HG02885 (cell line): ENCODE results near the gene GSC2.

Source experiments
- ATAC-seq: cut with Tn5 transposase; IDR thresholded peaks from one replicate; pipeline ENCODE4 v1.9.1; 2021; ENCODE audit warnings: mild to moderate bottlenecking; ENCODE audit not compliant: unreplicated experiment, poor library complexity

GSC2 gene

DNA sequence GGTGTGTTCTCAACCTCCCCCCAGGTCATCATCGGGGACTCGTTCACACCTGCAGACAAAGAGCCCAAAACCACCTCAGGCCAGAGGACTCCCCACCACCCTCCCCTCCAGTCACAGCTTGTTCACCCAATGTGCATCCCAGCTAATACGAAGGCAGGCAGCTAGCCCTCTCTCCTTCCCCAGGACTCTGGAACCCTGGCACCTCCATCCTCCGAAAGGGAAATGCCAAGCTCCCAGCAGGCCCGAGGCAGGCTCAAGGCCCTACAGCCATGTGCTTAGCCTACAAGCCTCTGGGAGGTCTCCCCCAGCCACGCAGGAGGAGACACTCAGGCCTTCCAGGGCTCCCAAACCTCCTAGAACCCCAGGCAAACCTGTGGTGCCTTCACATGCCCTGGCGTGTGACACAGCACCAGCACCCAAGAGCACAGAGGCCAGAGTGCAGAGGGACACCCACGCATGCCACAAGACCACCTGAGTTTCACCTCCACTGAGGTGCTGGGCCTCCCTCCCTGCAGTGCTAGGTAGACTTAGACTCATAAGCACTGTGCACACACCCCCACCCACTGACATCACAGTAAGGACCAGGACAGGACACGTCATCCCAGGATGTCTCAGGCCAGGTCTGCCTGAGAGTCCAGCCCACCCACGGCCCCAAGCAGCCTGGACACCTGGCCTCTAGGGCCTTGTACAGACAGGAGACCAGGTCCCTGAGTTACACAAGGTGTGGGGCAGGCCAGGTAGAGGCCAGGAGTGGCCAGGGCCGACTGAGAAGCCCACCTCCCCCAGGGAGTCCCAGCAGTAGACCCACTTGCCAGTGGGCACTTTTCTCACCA lies 12.5 kb downstream of the GSC2 start:
- no peak for ATAC-seq

DNA sequence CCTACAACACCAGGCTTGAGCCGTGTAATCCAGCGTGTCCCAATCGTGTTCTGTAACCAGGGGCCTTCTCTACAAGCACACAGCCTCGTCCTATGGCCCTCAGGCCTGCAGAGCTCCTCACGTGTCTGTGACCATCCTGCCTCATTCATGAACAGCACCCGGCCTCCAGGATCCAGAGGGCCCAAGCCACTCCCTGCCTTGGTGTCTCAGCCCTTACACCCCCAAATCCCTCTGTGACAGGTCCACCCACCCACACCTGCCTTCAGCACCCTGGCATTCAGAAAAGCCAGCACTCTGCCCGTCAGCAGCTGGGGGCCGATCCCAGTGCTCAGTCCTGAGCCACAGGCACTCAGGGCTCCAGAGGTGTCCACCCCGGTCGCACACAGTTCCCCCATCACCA lies 13.2 kb downstream of the GSC2 start:
- no peak for ATAC-seq

DNA sequence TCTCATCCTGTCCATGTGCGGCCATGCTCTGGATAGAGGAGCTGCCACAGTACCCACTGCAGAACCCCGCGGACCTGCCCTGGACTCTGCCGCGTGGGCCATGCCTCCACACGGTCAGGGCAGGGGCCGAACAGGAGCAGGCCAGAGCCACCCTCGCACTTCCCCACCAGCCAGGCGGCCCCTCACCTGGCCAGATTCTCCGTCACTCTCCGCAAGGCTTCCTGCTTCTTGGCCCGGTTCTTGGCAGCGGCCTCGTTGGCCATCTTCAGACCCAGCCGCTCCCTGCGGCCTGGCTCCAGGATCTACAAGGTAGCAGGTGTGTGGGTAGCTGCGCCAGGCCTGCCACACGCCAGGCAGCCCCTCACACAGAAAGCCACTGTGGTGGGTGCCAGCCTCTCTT lies 15.2 kb downstream of the GSC2 start:
- ATAC-seq: no peak

DNA sequence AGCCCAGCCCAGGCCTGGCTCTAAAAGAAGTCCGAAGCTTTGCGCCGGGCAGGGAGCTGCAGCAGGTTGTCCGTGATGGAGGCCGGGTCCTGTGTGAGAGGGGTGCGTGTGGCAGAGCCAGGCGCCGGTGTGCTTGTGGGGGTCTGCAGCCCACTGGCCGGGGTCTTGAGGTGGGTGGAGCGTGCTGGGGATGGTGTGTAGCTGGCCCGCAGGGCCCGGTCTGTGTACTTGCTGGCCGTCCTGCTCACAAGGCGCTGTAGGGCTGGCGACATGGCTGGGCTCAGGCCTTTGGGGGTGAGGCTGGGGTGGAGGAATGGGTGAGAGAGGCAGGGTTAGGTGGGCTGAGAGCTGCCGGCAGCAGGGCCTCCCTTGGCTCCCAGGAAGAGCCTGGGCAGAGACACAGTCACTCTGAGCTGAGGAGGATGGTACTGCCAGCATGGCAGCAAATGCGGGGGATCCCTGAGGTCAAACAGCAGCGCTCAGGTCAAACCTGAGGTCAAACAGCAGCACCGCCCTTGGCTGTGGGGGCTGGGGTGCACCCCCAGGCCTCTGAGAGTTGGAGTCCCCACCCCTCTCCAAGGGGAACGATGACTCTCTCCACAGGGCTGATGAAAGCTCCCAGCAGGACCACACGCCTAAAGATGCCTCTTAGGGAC lies 15.8 kb downstream of the GSC2 start:
- ATAC-seq: no peak

DNA sequence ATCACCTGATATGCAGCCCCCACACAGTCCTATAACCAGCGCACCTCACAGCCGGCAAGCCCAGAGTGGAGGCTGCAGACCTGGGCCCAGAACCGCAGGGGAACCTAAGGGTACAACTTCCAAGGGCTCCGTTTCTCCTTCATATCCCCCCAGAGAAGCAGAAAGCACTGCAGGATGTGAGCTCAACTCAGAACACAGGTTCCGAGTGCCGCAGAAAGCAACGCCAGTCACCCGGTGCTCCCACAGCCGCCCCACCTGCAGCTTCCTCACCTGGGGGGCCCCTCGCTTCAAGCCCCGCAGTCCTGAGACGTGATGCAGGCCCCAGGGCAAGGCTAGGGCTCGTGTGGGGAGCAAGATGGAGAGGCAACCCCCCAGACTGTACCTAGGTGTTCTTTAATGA lies 16.5 kb downstream of the GSC2 start:
- no peak for ATAC-seq

DNA sequence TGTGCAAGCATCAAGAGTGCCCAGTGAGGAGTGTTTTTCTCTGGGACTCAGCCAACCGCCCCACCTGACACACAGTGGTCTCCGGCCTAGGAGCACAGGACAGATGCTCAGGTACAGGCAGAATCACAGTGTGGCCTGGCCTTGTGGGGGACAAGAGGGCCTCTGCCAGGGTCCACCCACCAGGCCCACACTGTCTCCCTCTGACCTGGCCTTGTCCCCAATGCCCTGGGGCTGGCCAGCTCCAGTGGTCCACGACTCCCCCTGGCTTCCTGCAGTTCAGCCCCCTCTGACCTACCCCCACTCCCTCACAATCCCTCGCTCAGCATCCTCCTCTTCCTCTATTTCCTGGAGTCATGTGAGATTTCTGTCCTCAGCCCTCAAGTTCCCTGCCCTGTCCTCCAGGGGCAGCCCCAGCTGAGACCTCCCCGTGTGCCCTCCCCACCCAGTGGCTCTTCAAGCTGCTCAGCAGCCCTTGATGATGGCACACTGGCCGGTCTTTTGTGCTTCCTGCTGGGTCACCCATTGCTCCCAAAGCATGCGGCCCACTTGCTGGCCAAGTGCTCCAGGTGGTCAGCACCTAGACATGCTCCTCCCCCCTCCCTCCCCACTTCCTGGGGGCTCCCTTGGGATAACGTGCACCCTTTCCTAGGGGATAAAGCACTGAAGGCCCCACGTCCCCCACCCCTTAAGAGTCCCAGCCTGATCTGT lies 17.2 kb downstream of the GSC2 start:
- no peak for ATAC-seq

DNA sequence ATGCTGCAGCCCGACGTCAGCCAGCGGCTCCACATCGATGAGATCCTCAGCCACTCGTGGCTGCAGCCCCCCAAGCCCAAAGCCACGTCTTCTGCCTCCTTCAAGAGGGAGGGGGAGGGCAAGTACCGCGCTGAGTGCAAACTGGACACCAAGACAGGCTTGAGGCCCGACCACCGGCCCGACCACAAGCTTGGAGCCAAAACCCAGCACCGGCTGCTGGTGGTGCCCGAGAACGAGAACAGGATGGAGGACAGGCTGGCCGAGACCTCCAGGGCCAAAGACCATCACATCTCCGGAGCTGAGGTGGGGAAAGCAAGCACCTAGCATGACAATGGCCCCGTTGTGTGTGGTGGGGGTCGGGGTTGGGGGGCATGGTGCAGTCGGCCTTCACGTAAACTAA lies 17.9 kb downstream of the GSC2 start:
- ATAC-seq: no peak

DNA sequence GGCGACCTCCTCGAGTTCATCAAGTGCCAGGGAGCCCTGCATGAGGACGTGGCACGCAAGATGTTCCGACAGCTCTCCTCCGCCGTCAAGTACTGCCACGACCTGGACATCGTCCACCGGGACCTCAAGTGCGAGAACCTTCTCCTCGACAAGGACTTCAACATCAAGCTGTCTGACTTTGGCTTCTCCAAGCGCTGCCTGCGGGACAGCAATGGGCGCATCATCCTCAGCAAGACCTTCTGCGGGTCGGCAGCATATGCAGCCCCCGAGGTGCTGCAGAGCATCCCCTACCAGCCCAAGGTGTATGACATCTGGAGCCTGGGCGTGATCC lies 18.4 kb downstream of the GSC2 start:
- ATAC-seq: no peak

DNA sequence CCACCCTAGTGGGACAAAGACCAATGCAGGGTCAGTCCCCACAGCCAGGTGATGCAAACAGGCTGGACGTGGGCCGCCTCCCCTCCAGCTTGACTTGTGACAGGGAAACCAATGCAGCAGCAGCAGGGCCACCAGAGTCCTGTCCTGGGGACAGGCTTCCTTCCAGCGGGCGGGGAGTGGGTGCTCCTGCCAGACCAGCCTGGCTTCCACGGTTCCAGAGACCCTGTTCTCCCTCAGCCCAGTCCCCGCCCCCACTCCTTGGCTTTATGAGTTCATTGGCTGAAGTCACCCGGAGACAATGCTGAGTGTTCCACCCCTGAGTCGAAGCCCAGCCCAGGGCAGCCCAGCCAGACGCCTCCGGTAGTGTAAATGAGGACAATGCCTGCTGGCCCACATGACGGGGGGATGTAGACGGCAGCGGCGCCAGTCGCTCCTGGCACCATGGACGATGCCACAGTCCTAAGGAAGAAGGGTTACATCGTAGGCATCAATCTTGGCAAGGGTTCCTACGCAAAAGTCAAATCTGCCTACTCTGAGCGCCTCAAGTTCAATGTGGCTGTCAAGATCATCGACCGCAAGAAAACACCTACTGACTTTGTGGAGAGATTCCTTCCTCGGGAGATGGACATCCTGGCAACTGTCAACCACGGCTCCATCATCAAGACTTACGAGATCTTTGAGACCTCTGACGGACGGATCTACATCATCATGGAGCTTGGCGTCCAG lies 19.0 kb downstream of the GSC2 start, which contains the start of gene TSSK2:
TSSK2 (plus strand) TSS at position 350 of the 726 bp plus-strand sequence; CDS start at position 442, 92 bp downstream.
- ATAC-seq: no peak

DNA sequence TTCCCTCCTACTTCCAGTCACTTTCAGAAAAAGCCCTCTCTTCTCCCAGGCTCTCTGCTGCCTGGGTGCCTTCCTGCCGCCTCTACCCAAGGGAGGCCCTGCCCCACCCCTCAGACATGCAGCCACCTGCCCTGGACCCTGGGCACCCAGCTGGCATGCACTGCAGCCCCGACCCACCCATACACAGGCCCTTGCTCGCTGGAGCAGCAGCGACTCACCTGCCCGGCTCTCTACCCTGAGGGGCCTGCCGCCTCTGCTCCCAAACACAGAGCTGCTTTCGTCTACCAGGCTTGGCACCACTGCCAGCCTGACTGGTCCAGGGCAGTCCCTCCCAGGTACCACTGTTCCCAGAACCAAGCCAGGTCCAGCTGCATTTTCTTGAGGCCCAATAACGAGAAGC lies 20.2 kb downstream of the GSC2 start:
- ATAC-seq: no peak

DNA sequence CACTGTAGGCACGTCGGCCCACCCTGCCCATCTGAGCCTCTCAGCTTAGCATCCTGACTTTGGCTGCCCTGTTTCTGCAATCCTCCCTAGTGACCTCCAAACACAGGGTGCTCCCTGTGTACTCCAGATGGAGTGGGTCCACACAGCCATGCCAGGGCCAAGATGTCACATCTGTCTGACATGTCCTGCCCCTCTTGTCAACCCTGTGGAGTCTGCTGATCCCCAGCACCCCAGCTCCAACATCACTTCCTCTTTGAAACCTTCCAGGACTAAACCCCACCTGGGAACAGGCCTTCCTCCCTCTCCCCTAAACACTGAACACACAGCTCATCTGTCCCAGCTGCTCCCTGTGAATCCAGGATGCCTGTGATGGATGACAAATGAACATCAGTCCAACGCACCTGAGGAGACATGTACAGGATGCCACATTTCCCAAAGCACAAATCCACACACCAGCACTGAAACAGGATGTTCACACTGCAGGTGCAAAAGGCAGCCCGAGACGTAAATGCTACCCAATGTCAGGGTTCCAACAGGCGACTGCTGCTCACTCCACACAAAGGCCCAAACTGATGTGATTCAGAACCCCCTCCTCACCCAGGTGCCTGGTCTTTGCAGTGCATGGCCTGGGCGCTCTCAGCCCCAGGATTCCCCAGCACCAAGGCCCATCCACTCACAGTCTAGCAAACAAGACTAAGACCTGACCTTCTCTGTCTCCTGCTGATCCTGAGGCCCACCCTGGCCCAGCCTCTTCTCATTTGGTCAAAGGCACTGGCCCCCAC lies 21.0 kb downstream of the GSC2 start:
- ATAC-seq: no peak

DNA sequence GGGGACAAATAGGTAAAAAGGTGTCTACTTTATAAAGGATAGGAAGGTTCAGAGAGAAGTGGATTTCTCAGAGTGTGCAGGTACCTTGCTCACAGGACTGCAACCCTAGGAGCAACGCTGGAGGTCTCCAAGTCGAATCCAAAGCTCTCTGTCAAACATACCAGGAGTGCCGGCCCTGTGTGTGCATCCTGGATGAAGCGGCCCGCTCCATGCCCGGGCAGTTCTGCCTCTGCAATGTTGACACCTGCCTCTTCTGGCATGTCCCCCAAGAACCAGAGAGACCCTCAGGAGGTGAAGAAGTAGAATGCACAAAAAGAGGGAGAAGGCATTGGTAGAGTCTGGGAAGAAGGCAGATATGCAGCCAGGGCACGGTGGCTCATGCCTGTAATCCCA lies 22.1 kb downstream of the GSC2 start:
- no peak for ATAC-seq

DNA sequence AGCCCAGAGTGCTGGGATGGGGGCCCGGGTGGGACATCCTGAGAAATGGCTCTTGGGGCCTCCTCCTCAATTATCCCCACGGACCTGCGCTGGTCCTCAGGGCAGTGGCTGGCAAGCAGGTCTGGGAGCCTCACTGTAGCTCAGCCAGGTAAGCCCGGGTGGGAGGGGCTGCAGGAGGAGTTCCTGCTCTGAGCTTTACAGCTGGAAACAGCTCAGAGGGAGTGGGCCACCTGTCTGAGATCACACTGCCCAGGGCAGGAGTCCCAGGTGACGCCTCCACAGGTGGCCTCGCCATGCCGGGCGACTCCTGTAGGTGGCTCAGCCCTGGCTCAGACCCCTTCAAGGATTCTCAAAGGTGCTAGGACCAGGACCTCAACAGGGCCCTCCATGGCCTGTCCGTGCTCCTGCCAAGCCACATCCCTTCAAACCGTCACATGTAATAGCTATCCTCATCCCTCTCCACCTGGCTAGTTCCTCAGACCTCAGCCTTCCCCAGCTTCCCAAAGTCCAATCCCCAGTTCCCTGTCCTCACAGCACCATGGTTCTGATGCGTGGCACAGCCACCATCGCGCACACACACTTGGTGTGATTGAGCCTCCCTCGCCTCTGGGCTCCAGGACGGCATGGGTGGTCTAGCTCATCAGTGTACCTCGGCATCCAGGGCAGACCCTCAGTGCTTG lies 22.6 kb downstream of the GSC2 start:
- ATAC-seq: no peak

DNA sequence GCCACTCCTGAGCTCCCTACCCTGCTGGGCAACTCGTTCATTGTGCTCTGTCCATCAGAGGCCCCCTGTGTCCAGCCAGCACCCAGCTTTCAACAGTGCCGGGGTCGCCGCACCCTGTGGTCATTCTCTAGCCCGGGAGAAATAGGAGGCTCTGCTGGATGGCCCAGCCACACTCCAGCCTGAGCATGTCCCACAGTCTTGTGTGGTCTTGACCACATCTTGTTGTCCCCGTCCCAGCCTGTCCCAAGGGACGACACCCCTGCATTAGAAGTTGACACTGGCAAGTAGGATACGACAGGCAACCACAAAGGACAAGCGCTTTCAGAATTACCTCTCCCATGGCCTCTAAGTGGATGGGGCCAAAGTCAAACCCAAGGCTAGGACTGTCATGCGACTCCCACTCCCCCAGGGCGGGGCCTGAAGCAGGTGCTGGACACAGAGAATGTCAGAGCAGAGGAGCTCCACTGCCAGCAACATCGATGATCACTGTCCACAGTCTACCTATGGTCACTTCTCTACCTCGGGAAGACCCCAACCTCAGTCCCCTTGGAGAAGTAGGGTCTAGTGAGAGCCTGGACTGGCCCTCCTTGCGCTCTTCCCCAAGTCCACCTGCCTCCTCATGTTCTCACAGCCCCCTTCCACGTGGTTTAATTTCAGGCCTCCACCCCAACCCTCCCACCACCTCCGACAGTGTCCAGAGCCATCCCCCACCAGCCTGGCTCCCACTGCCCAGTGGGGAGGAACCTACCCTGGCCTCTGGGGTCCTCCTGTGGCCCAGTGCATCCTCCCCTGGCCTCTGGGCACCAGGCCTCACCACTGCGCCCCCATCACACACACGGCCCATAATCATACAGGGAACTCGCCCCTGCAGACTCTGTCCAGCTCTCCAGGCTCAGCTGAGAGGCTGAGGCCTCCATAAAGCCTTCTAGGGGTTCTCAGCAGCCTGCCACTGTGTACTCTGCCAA lies 23.5 kb downstream of the GSC2 start:
- no peak for ATAC-seq

DNA sequence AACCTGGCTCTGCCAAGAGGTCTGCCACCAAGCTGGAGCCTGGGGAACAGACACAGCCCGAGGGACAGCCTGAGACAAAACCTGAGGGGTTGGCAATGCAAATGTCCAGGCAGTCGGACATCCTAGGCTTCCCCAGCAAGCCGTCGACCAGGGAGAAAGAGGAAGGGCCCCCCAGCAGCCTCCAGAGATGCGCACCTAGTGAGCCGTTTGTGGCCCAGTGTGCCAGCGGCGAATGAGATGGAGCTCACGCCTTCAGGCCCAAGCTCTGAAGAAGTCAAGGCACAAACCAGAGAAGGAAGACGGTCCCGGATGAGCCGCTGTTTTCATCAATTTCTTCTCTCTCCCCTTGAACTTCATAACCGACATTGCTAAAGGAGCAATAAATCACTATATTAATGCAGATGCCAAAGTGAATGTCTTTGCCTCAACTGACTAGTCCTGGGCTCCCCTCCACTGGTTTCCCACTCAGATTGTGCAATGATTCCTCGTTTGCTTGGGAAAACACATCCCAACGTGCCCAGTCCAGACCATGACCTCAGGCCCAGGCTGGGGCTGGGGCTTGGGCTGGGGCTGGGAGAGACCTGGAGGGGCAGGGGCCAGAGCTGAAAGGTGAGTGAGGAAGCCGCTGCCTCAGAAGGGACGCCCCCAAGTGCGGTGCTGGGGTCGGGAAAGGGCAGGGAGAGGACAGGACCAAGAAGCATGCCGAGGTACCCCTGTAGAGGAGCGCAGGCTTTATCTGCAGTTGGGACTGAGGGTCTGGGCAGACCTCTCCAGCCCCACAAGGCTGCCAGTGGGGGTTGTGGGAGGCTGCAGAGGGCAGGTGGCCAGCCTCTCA lies 24.4 kb downstream of the GSC2 start:
- no peak for ATAC-seq

DNA sequence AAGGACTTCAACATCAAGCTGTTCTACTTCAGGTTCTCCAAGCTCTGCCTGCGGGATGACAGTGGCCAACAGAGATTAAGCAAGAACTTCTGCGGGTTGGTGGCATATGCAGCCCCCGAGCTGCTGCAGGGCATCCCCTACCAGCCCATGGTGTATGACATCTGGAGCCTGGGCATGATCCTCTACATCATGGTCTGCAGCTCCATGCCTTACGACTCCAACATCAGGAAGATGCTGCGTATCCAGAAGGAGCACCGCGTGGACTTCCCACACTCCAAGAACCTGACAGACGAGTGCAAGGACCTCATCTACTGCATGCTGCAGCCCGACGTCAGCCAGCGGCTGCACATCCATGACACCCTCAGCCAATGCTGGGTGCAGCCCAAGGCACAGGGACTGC lies 25.1 kb downstream of the GSC2 start:
- ATAC-seq: no peak

DNA sequence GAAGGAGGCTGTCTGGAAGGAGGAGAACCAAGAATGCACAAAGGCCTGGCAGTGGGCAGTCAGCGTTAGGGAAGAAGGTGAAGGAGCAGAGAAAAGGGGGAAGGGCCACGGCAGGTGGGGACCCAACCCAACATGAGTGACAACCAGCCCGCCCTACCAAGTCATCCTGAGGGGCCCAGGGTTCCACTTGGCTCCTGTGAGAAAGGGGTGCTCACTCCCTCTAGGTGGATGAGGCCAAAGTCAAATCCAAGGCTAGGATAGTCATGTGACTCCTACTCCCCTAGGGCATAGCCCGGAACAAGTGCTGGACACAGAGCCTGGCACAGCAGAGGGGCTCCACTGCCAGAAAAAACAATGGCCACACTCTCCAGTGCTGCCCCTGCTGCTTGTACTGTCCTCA lies 25.7 kb downstream of the GSC2 start:
- no peak for ATAC-seq

DNA sequence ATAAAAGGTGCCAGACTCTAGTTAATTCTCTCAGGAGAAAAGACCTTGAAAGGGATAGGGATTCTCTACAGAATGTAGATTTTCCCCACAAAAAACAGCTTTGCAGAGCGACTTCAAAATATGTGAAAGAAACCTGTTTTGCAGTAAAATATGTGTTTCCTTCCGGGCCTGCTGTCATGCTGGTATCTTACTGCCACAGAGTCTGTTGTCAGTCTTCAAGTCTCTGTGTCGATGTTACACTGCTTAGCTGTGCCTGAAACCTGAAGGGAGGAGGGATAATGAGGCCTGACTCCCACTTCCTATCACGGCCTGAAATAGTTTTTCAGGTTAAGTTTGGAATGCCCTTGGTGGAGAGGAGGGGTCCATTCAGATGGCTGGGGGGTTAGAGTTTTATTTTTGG lies 26.2 kb downstream of the GSC2 start:
- ATAC-seq: no peak
